Caco-2 (cell line): ENCODE results near the gene POLD4. TPM values are rescaled to one million over a fixed set of nuclear protein-coding genes. Genes with fewer than 3 reads are reported as not detected.
A peak's percentile ranks its signal among the peaks of the same experiment; 100 is the strongest.
"Not testable (repeated sequence)": the region's sequence is repeated elsewhere in the genome, so short reads cannot be mapped to it uniquely, and the experiment has no call there.

Experiments used
- Bru-seq: library from RNA; stranded (reverse); fragments of 400-500 nt; gene quantifications from one replicate; lab custom pipeline; 2021; lab: Mats Ljungman, UMichigan
- BruChase-seq, 2 experiments: library from RNA; stranded (reverse); fragments of 400-500 nt; gene quantifications; one replicate each; lab custom pipeline; 2021; lab: Mats Ljungman, UMichigan
- BruUV-seq: library from RNA; stranded (reverse); fragments of 400-500 nt; replicated peaks from 2 replicates; lab custom pipeline; 2021; lab: Mats Ljungman, UMichigan
- CTCF ChIA-PET: fragments of 300-600 bp; sonication (Branson Sonifier 250); formaldehyde crosslinking; loops from one replicate; lab custom pipeline; 2022; ENCODE audit warnings: antibody characterized with exemption; lab: Charles Lee
- POLR2A ChIA-PET: fragments of 300-600 bp; sonication (Branson Sonifier 250); formaldehyde crosslinking; loops from one replicate; lab custom pipeline; 2022; ENCODE audit warnings: antibody characterized with exemption; lab: Charles Lee
- DNase-seq, 2 experiments: peaks; one replicate each; pipeline versions ENCODE4 v3.0.0 to v3.0.0-alpha.2; 2020 to 2022
- H3K27me3 ChIP-seq: replicated peaks from 2 replicates; pipeline ENCODE4 v1.6.0; 2011; ENCODE audit warnings: low read length; ENCODE audit not compliant: control insufficient read depth, insufficient read depth
- H3K36me3 ChIP-seq: 2 replicates; pipeline ENCODE4 v1.5.1; 2011; ENCODE audit warnings: low read length; ENCODE audit not compliant: control insufficient read depth, insufficient read depth
- H3K4me1 ChIP-seq: fragments of 250-450 bp; sonication (Bioruptor Pico); 2 replicates; pipeline ENCODE4 v1.5.1; 2020; ENCODE audit warnings: mild to moderate bottlenecking
- H3K4me3 ChIP-seq: 2 replicates; pipeline ENCODE4 v1.5.1; 2011; ENCODE audit warnings: low read depth, mild to moderate bottlenecking, control low read depth, low read length
- H3K9me3 ChIP-seq: fragments of 250-450 bp; sonication (Bioruptor Pico); 2 replicates; pipeline ENCODE4 v1.5.1; 2020; ENCODE audit warnings: mild to moderate bottlenecking, moderate library complexity
- H3K27ac Mint-ChIP-seq: one replicate; pipeline ENCODE4 v1.8.0; 2022; ENCODE audit warnings: mixed read lengths; ENCODE audit not compliant: unreplicated experiment
- H3K27me3 Mint-ChIP-seq: one replicate; pipeline ENCODE4 v1.8.0; 2022; ENCODE audit warnings: mixed read lengths; ENCODE audit not compliant: insufficient read depth, unreplicated experiment
- H3K36me3 Mint-ChIP-seq: one replicate; pipeline ENCODE4 v1.8.0; 2022; ENCODE audit warnings: mild to moderate bottlenecking, mixed read lengths; ENCODE audit not compliant: insufficient read depth, unreplicated experiment
- H3K4me1 Mint-ChIP-seq: one replicate; pipeline ENCODE4 v1.8.0; 2022; ENCODE audit warnings: low read depth, mixed read lengths; ENCODE audit not compliant: unreplicated experiment
- H3K4me3 Mint-ChIP-seq: one replicate; pipeline ENCODE4 v1.8.0; 2022; ENCODE audit warnings: mild to moderate bottlenecking, moderate library complexity, mixed read lengths; ENCODE audit not compliant: unreplicated experiment
- H3K9me3 Mint-ChIP-seq: one replicate; pipeline ENCODE4 v1.8.0; 2022; ENCODE audit warnings: mixed read lengths; ENCODE audit not compliant: unreplicated experiment
- CTCF ChIP-seq, 2 experiments: fragments of 200-600 bp in 1 of 2; IDR thresholded peaks; 1 replicate in 1 of 2; 2 replicates in 1 of 2; pipeline versions ENCODE4 v1.5.1 to v1.8.0; 2011 to 2022; ENCODE audit warnings: antibody characterized with exemption in 1 of 2, control low read depth in 1 of 2, inconsistent platforms in 1 of 2, low read depth in 1 of 2, low read length in 1 of 2, mild to moderate bottlenecking in 1 of 2, moderate library complexity in 1 of 2; ENCODE audit not compliant: insufficient read depth in 1 of 2, severe bottlenecking in 1 of 2, unreplicated experiment in 1 of 2
- intact Hi-C: fragments of 100-400 bp; cut with micrococcal nuclease; formaldehyde crosslinking; loops from one replicate; pipeline ENCODE4 v1.10.0; 2022; ENCODE audit not compliant: unreplicated experiment
- long read RNA-seq: library from polyadenylated mRNA; stranded (forward); transcript quantifications from one replicate; pipeline ENCODE4 v2.0.0, GENCODE V29; 2022
- total RNA-seq: library from RNA; stranded (reverse); gene quantifications from 2 replicates; pipeline ENCODE4 v1.2.3, GENCODE V29; 2022

POLD4 gene
- total RNA-seq (29.8 and 30.8 TPM in 2 replicates), Bru-seq, nascent RNA (percentile 59 among the genes with signal in this experiment), BruChase-seq, experiment 1, labeled RNA remaining after a 2-hour chase (percentile 51 among the genes with signal in this experiment), BruChase-seq, experiment 2, labeled RNA remaining after a 6-hour chase (percentile 66 among the genes with signal in this experiment)
- long read RNA-seq, transcript POLD4-205 (4 exons, 1,486 nt) = minor isoform, 7 of 39 reads
- long read RNA-seq, transcript POLD4-201 (4 exons, 918 nt) = major isoform, 25 of 39 reads
- long read RNA-seq, partial matches to known transcripts = 0 of 39 reads
- long read RNA-seq, other reads (novel, unspliced or antisense) = 3 of 39 reads

DNA sequence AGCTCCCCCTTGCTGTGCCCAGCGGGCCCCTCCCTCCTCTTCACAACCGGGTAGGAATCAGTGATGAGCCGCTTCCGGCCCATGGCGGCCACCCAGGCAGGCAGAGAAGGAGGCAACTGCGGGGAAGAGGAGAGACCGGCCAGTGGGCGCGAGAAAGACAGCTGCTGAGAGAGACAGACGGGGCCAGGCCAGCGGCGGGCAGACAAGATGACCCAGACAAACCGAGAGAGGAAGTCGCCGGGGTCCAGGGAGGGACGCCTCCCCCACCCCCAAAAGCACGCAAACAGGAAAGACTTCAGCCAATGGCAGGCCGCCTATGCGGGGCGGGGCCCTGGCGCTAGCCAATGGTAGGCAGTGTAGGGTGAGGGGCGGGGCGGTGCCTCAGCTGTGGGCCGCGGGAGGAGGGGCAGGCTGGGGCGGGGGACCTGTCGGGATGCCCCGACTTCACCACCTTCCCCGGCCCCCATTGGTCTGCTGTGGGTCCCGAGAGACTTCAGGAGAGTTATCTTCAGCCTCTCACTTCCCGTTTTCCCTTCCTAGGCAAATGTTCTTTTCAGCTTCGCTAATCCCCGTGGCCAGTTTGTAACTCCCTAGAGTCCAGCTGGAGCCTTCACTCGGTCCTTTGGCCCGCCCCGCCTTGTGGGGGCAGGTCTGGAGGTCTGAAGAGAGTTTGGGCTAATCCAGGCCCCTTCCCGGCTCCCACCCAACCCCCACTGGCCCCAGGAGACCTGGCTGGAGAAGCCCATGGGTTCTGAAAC, at the start of gene POLD4:
POLD4 (minus strand) TSS at position 230 of the 758 bp plus-strand sequence; CDS start at position 83, 147 bp downstream.
- Histone ChIP-seq H3K36me3 (no peaks in the 10 kb centered on the region), H3K4me3 (peak within 1 kb of the TSS; percentile 50), H3K4me1 (peaks cover 51% of the 10 kb centered on the region), H3K27me3 (no peaks in the 10 kb centered on the region), H3K9me3 (no peaks in the 10 kb centered on the region)
- intact Hi-C loops = loop anchor here (1.0 to 5.0 kb wide), 2 partner anchors 7 to 229 kb away; partner anchors contain the start of gene GSTP1
- CTCF ChIA-PET = interaction anchor here (0.6 to 17.9 kb wide), 9 partner anchors 8 to 753 kb away, joined by 3 to 775 read pairs (median 14); partner anchors contain the start of genes CLCF1, PPP1CA and RAD9A
- Mint-ChIP-seq H3K27ac (peak within 1 kb of the TSS; percentile 81), H3K9me3 (no peaks in the 10 kb centered on the region), H3K4me3 (peak within 1 kb of the TSS; percentile 83), H3K27me3 (no peaks in the 10 kb centered on the region), H3K4me1 (peaks cover 27% of the 10 kb centered on the region), H3K36me3 (peaks cover 16% of the 10 kb centered on the region)
- DNase-seq = peak; percentile 99 to 100
- TF ChIP-seq CTCF (IDR thresholded peaks at IDR 0.05; ENCODE audit: insufficient read depth in 1 of 2, low read depth in 1 of 2, low read length in 1 of 2, severe bottlenecking in 1 of 2, unreplicated experiment in 1 of 2) = no peak
- BruUV-seq = no TSS peak
- POLR2A ChIA-PET = interaction anchor here (1.0 to 2.7 kb wide), 8 partner anchors 20 to 114 kb away, joined by 3 to 31 read pairs (median 4); partner anchors contain the start of genes CLCF1, PPP1CA and RAD9A

- H3K27me3 Mint-ChIP-seq, POLR2A ChIA-PET, H3K9me3 Mint-ChIP-seq, H3K4me3 Mint-ChIP-seq, H3K27me3 ChIP-seq, H3K36me3 ChIP-seq, DNase-seq, H3K27ac Mint-ChIP-seq, BruUV-seq, H3K4me1 Mint-ChIP-seq, H3K4me3 ChIP-seq, H3K9me3 ChIP-seq: not testable (repeated sequence)
- peaks cover 36% of the 10 kb centered on the region for H3K36me3 Mint-ChIP-seq
- intact Hi-C loops = loop anchor here (5.0 kb wide), 2 partner anchors 79 to 104 kb away; partner anchors contain the start of genes AIP, CDK2AP2 and PITPNM1
- CTCF ChIA-PET = interaction anchor here (0.7 kb wide), 1 partner anchor 38 kb away, joined by 4 read pairs; no protein-coding TSS in a partner anchor
- H3K4me1 ChIP-seq = peaks cover 14% of the 10 kb centered on the region
These were observed 49.7 kb upstream of the POLD4 start for GRCh38 chr11:67403085-67403484.

- Histone ChIP-seq H3K4me1 (peaks cover 14% of the 10 kb centered on the region), H3K36me3 (peaks cover 15% of the 10 kb centered on the region)
- not testable (repeated sequence) for H3K9me3 ChIP-seq, H3K4me1 Mint-ChIP-seq, H3K27me3 Mint-ChIP-seq, DNase-seq, H3K27me3 ChIP-seq, H3K9me3 Mint-ChIP-seq, H3K4me3 Mint-ChIP-seq, H3K4me3 ChIP-seq
- ChIA-PET POLR2A (interaction anchor here (0.6 to 2.8 kb wide), 23 partner anchors 9 to 283 kb away, joined by 3 to 63 read pairs (median 6); partner anchors contain the start of genes AIP, GSTP1, KDM2A and POLD4), CTCF (interaction anchor here (0.5 to 2.5 kb wide), 30 partner anchors 10 to 546 kb away, joined by 3 to 73 read pairs (median 10); partner anchors contain the start of genes AIP, CARNS1, CLCF1 and CORO1B)
- Mint-ChIP-seq H3K27ac (peak overlapping the region; percentile 74), H3K36me3 (peaks cover 42% of the 10 kb centered on the region)
- intact Hi-C loops = loop anchor here (1.0 to 5.0 kb wide), 3 partner anchors 19 to 105 kb away; partner anchors contain the start of genes AIP, CDK2AP2 and PITPNM1
- BruUV-seq = TSS peak; percentile 44
These were observed 49.0 kb upstream of the POLD4 start for GRCh38 chr11:67402192-67402839.
